HG02885 (cell line): ENCODE measurements around the gene CD200R1.

Source experiments
- ATAC-seq: cut with Tn5 transposase; IDR thresholded peaks from one replicate; pipeline ENCODE4 v1.9.1; 2021; ENCODE audit warnings: mild to moderate bottlenecking; ENCODE audit not compliant: unreplicated experiment, poor library complexity

CD200R1 gene, protein sequence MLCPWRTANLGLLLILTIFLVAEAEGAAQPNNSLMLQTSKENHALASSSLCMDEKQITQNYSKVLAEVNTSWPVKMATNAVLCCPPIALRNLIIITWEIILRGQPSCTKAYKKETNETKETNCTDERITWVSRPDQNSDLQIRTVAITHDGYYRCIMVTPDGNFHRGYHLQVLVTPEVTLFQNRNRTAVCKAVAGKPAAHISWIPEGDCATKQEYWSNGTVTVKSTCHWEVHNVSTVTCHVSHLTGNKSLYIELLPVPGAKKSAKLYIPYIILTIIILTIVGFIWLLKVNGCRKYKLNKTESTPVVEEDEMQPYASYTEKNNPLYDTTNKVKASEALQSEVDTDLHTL

DNA sequence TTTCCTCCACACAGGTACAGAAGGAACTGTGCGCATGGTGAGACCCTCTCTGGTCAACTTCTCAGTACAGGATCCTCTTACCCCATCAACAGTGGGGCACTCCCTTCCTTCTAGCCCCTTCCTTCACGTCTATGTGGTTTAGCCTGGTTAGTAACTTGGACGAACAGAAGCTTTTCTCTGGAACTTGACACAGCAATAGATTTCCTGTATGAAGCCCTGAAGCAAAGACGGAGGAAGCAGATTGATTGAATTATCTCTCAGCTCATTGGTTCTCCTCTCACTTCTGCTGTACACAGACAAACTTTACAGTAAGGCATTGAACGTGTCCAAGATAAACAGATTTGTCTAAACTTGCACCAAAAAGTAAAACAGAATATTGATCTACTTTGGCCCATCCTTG, at the start of gene CD200R1:
CD200R1 (minus strand) TSS at position 210 of the 400 bp plus-strand sequence. CDS start 246 bp downstream, outside the sequence.
- no peak for ATAC-seq

DNA sequence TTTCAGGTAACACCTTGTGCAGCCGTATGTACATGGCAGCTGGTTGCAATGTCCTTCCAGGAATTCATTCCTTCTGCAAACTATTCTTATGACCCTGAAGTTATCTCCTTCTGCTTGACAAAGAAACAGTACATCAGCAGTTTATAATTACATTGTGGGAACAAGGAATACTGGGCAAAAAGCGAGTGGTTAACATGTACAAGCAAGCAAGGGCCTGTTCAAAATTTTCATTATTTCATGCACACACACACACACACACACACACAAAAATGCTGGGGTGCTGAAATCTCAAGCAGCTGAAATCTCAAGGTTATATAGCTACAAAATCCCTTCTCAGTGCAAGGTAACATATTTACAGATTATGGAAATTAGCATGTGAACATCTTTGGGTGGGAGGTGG, 46.6 kb upstream of the CD200R1 start:
- no peak for ATAC-seq

DNA sequence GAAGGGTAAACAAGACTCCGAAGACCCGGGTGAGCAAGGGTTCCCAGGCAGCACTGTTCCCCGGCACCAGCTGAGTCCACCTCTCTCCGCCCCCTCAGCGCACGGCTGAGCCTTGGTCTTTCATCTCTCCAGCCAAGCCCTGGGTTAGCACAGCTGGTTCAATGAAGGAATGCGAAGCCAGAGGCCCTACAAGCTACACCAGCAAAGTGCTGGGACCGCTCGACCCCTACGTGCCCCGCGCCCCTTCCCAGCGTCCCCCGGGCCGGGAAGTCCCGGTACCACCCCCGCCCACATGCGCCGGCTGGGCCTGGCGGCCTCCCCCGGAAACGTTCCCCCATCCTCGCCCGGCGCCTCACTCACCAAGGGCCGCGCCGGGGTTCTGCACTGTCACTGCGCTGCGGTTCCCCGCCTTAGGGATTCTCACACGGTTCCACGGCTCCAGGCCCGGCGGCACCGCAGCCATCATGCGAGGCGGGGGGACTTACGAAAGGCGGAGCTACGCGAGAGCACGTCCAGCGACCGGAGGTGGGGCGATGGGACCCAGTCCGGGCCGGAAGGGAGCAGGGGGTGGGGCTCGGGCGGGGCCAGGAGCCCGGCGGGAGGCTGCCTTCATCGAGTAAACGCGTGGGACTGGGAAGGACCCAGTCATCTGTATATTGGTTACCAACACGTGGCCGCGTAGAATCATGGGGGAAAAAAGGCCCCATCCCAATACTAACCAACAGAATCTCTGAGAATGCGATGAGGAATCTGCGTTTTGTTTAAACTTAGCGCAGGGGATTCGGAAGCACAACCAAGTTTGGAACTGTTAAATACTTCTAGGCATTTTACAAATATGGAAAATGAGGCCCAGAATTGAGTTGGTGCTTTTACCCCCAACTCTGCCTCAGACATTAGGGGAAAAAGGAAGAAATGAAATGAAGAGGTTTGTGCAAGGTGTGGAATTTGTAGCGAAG, 44.6 kb upstream of the CD200R1 start:
- peak; percentile 93 for ATAC-seq

GRCh38 chr3:113018536-113019181, 43.8 kb upstream of the CD200R1 start:
- no peak for ATAC-seq

- ATAC-seq: no peak
Observed at GRCh38 chr3:113013593-113013992, 38.7 kb upstream of the CD200R1 start.

- no peak for ATAC-seq
Observed at GRCh38 chr3:113008117-113008516, 33.2 kb upstream of the CD200R1 start.

DNA sequence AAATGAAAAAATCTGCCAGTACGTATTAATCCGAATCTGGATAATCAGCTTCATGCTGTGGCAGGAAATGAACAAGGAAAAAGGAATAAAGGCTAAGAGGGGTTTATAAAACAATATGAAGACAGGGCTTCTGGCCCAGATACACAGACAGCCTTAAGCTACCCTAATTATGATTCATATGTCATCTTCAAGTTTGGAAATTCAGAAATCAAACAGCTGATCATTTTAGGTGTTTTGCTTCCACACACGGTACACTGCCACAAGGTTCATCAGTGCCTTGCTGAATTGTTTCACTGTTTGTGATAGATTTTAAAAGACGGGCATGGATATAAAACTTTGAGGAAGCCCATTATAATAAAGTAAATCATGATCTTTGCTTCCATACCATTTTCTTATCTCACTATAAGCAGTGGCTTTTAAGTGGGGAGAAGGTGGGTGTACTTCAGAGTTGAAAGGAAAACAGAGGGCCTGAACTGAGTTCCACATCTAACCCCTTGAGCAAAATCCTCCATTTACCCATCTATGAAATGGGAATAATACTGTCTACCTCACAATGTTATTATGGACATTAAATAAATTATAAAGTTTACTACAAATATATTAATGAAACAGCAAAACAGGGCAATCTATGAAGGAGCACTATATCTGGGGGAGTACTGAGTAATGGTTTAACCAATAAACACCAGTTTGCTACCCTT, 31.6 kb upstream of the CD200R1 start:
- ATAC-seq: no peak

DNA sequence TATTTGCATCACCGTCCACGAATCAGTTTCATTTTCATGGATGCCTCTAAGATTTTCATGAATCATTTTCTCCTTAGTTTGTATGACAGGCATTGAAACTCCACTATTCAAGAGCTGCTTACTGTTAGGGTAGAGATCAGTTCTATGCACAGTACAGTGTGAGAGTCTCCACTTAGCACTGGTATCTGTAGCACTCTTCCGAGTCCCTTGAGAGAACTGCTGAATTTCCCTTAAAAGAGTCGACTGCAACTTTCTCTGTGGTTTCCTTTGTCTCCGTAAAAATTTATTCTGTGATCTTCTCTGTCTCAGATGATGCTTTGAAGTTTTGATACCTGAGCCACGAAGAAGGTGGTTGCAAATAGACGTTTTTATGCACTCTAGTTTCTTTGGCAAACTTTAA, 30.7 kb upstream of the CD200R1 start:
- peak; percentile 81 for ATAC-seq

DNA sequence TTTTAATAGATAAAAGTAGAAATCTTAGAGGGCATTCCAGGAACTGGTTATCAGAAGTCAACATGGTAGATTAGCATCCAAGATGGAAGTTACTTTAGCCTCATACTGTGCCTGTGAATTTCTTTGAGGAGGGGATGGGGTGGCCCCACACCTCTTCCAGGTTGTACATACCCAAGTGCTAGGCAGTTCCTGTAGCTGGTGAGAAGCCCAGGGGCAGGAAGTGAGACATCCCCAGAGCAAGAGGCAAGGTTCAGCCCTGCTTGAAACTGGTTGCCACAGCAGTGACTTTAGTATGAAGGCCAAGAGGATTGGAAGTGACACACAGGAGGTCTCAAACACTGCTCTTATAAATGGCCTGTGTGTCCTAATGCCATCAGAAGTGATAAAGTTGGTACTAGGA, 27.8 kb upstream of the CD200R1 start:
- no peak for ATAC-seq

DNA sequence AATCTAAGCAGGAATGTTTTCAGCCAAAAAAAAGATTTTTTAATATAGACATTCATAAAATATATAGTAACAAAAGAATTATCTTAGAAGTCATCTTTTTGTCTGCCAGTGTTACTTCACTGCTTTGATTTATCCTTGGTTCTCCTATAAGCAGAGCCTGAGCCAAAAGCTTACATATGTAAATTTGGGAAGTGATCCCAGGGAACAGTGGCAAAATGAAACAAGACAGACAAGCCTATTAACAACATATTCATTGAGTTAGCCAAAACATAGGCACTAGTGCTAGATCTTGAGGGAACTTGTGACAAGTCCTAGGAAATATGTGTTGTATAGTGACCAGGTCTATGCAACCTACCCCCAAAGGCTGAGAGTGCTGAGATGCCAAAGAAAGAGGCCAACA, 27.1 kb upstream of the CD200R1 start:
- ATAC-seq: no peak

GRCh38 chr3:113000691-113001090, 25.8 kb upstream of the CD200R1 start:
- ATAC-seq: no peak

DNA sequence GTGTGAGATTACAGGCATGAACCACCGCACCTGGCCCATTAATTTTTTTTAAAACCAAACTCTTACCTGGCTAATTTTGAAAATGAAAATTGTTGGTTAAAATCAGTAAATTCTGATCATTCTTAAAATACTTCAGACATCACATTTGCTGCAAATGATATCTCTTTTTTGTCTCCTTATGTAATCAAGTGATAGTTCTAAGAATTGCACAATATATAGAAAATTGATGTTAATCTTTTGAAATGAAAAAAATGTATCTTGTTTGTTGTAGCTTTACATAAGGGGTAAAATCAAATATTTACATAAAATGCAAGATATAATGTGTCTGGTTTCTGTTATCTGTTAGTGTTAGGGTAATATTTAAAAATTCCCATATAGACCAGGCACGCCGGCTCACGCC, 20.9 kb upstream of the CD200R1 start:
- ATAC-seq: no peak

DNA sequence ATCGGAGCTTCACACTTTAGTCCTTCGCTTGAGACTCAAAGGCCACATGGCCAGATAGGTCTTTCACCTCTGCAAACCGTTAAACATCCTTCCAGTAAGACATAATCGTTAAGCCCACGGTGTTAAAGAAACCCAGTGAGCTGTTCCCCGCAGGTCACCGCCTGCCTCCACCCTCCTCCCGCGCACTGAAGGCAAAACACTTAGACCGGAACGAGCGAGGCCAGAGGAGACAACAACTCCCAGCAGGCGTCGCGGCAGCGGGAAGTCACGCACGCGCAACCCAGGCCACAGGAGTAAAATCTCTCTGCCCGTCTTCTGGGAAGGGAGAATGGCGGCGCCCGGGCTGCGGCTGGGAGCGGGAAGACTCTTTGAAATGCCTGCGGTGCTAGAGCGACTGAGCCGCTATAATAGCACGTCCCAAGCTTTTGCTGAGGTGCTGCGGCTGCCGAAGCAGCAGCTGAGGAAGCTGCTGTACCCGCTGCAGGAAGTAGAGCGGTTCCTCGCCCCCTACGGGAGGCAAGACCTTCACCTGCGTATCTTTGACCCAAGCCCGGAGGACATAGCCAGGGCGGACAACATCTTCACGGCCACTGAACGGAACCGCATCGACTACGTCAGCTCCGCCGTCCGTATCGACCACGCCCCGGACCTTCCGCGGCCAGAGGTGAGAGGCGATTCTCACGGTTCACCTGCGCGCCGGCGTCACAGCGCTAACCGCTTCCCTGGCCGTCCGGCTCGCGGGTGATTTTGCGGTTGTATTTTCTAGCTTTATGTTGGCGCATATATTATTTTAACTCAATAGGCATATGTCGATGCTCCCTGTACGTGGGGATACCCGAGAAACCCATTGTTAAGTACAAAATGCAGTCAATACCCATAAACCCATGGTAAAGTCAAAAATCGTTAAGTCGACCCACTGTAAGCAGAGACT, 16.0 kb upstream of the CD200R1 start, which contains the start of gene GTPBP8:
GTPBP8 (plus strand) TSS at position 313 of the 931 bp plus-strand sequence; CDS start at position 329, 16 bp downstream.
- ATAC-seq: peak; percentile 96

- no peak for ATAC-seq
Observed at GRCh38 chr3:112987710-112988334, 12.9 kb upstream of the CD200R1 start.

DNA sequence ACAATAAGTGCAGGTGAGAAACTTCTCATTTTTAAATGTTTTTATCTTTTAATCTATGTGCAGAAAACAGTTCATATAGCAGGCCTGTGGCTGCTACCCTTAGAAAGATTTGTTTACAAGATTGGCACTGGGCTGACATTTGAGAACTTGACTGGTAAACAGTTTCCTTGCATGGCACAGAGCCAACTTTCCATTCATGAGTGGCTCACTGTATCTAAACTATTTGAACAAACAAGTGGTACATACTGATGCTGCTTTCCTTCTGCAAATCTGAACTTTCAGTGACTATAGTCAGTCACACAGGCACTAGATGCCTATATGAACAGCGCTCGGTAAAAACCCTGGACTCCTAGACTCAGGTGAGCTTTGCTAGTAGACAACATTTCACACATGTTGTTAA, 9.6 kb upstream of the CD200R1 start:
- no peak for ATAC-seq

GRCh38 chr3:112982710-112983109, 7.8 kb upstream of the CD200R1 start:
- ATAC-seq: no peak

DNA sequence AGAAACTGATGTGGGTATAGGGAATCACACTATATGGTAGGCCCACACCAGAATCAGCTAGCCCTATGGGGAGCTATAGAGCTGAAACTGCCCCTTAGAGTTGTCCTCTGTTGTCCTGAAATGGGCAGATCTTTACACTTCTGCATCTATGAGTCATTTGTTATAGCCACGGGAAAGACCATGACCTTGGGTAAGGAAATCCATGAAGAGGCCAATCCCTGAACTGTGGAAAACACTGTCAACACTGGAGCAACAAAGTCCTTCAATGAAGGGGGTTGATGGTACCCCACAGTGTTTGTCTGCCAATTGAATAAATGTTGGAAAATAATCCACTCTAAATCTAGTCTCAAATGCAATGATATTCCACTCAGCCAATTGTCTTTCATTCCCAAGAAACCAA, 5.2 kb upstream of the CD200R1 start:
- ATAC-seq: no peak

GRCh38 chr3:112979244-112979832, 4.4 kb upstream of the CD200R1 start:
- no peak for ATAC-seq
